ENCODE measurements around the gene C6orf132. TPM values are rescaled to one million over a fixed set of nuclear protein-coding genes. Genes with fewer than 3 reads are reported as not detected.

C6orf132 gene
- 15.8 and 19.8 TPM in 2 replicates for total RNA-seq

DNA sequence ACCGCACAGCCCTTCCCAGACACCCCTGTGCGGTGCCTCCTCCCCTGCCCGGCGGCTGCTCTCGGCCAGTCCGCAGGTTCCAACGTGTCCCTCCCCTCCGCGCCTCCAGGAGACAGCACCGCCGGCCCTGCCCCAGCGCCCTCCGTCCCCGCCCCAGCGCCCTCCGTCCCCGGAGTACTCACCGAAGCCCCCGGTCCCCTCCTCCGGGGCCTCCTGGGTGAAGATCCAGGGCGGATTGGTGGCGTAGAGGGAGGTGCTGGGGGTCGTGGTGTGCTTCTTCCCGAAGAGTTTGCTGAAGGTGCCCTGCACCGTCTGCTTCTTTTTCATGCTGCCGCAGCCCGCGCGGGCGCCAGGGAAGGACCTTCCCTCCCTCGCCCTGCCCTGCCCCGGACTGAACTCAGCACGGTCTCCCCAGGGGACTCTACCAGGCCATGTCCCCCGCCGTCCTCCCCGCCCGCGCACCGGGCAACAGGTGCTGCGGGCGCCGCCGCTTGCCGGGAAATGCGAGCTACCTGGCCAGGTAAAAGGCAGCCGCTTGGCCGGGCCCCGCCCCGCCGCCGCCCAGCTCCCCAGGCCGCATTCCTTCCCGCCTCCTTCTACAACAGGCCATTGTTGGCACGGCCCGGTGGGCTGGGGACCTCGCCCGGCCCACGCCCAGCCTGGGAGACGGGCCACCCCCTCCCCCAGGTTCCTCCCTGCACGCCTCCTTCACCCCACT, at the start of gene C6orf132:
Gene C6orf132 (minus strand): TSS at position 503 of the 718 bp plus-strand sequence. CDS start 176 bp downstream, at position 327.

GRCh38 chr6:42173101-42173500, 30.7 kb upstream of the C6orf132 start, which contains the start of gene GUCA1A:
TSS of gene GUCA1A (plus strand) at chr6:42173364. CDS start at chr6:42173614, 250 bp downstream.

Other genes starting within 250 kb of the C6orf132 start
- gene USP49, start 247.2 kb downstream of the C6orf132 start, total RNA-seq, result 1.9 TPM in 2 replicates
- 21.0 and 42.0 TPM in 2 replicates for gene MED20, start 221.5 kb downstream of the C6orf132 start, total RNA-seq
- 16.6 and 19.3 TPM in 2 replicates for gene BYSL, start 221.1 kb downstream of the C6orf132 start, total RNA-seq
- gene CCND3, start 200.8 kb downstream of the C6orf132 start, total RNA-seq, result 35.6 and 35.7 TPM in 2 replicates
- 14.5 and 15.8 TPM in 2 replicates for gene TAF8, start 92.1 kb downstream of the C6orf132 start, total RNA-seq
- gene GUCA1A, start 30.7 kb upstream of the C6orf132 start, total RNA-seq, result not detected in 2 replicates
- gene GUCA1B, start 52.3 kb upstream of the C6orf132 start, total RNA-seq, result 1.2 and 1.3 TPM in 2 replicates
- gene MRPS10, start 75.2 kb upstream of the C6orf132 start, total RNA-seq, result 50.8 and 61.8 TPM in 2 replicates